Measurements from ENCODE around the gene NUDT22.
A peak's percentile ranks its signal among the peaks of the same experiment; 100 is the strongest.

Gene NUDT22

DNA sequence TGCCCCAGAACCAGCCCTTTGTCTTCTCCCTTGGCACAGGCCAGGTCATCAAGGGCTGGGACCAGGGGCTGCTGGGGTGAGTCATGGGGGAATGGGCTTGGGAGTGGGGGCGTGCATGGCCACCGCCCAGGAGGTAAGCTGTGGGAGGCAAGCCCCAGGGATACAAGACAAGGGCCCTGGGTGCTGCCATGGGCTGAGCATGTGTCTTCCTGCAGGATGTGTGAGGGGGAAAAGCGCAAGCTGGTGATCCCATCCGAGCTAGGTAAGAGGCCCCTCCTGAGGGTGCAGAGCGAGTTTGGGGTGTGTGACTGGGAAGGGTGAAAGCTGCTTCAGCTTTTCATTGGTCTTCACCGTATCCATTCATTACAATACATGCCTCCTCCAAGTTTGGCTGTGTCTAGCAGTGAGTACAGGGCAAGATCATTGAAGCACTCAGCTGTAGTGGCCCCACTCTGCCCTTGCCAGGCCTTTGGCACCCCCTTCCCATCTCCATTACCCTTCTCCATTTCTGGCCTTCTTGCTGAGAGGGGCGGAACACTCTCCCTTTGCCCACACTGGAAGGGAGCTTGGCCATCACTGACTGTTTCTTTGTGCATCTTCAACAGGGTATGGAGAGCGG lies 17.3 kb downstream of the NUDT22 start:
- H3K4me2 ChIP-seq (ENCODE audit: low read length) = 0 out of 2 replicates have a peak overlapping the region, but pooled peaks have one; percentile 77
- H3K27me3 ChIP-seq (ENCODE audit: control insufficient read depth, low read length) = no peaks in the 10 kb centered on the region
- TF ChIP-seq EZH2phosphoT487 (IDR thresholded peaks at IDR 0.05; ENCODE audit: borderline replicate concordance, low read length) = no peak
- no peak for TF ChIP-seq CTCF (IDR thresholded peaks at IDR 0.05; ENCODE audit: low read depth, low read length, poor library complexity, severe bottlenecking)
- peak overlapping the region; percentile 99; the same call in 1 of the 2 replicates for H3K4me3 ChIP-seq (ENCODE audit: low read length)
- H3K27ac ChIP-seq (ENCODE audit: low read depth, low read length) = no peak overlapping the region
- H4K20me1 ChIP-seq (ENCODE audit: control insufficient read depth, insufficient read depth, low read depth, low read length) = no peaks in the 10 kb centered on the region
- peaks cover 62% of the 10 kb centered on the region for H3K36me3 ChIP-seq (ENCODE audit: control insufficient read depth, low read length)
- H3K9me3 ChIP-seq (ENCODE audit: control insufficient read depth, insufficient read depth, low read length) = no peaks in the 10 kb centered on the region
- peaks cover 48% of the 10 kb centered on the region for H3K79me2 ChIP-seq (ENCODE audit: control insufficient read depth, low read length)
- H3F3A ChIP-seq (ENCODE audit: control insufficient read depth, insufficient read depth) = peaks cover 47% of the 10 kb centered on the region
- H3K4me1 ChIP-seq (ENCODE audit: control insufficient read depth, low read length) = peaks cover 68% of the 10 kb centered on the region
- H3K9me2 ChIP-seq (replicated peaks; ENCODE audit: control insufficient read depth, low read length) = no peaks in the 10 kb centered on the region

- Histone ChIP-seq H3K4me3 (ENCODE audit: low read length) (no peak overlapping the region), H3K4me1 (ENCODE audit: control insufficient read depth, low read length) (peaks cover 60% of the 10 kb centered on the region), H3K27ac (ENCODE audit: low read depth, low read length) (peak overlapping the region; percentile 10; the same call in 1 of the 2 replicates), H3K27me3 (ENCODE audit: control insufficient read depth, low read length) (no peaks in the 10 kb centered on the region), H3K79me2 (ENCODE audit: control insufficient read depth, low read length) (peaks cover 48% of the 10 kb centered on the region), H3K4me2 (ENCODE audit: low read length) (no peak overlapping the region), H3K9me2 (replicated peaks; ENCODE audit: control insufficient read depth, low read length) (no peaks in the 10 kb centered on the region), H4K20me1 (ENCODE audit: control insufficient read depth, insufficient read depth, low read depth, low read length) (no peaks in the 10 kb centered on the region), H3K36me3 (ENCODE audit: control insufficient read depth, low read length) (peaks cover 54% of the 10 kb centered on the region), H3K9me3 (ENCODE audit: control insufficient read depth, insufficient read depth, low read length) (no peaks in the 10 kb centered on the region), H3F3A (ENCODE audit: control insufficient read depth, insufficient read depth) (peaks cover 41% of the 10 kb centered on the region)
- no peak for TF ChIP-seq CTCF (IDR thresholded peaks at IDR 0.05; ENCODE audit: low read depth, low read length, poor library complexity, severe bottlenecking)
- no peak for TF ChIP-seq EZH2phosphoT487 (IDR thresholded peaks at IDR 0.05; ENCODE audit: borderline replicate concordance, low read length)
Measured at GRCh38 chr11:64244107-64244506, 18.0 kb downstream of the NUDT22 start.

- H3K79me2 ChIP-seq (ENCODE audit: control insufficient read depth, low read length) = peaks cover 48% of the 10 kb centered on the region
- H3K27me3 ChIP-seq (ENCODE audit: control insufficient read depth, low read length) = no peaks in the 10 kb centered on the region
Measured at GRCh38 chr11:64244966-64245365, 18.9 kb downstream of the NUDT22 start.

More at GRCh38 chr11:64244966-64245365, 18.9 kb downstream of the NUDT22 start:
- no peaks in the 10 kb centered on the region for H4K20me1 ChIP-seq (ENCODE audit: control insufficient read depth, insufficient read depth, low read depth, low read length)
- peak overlapping the region; percentile 89 for H3K4me2 ChIP-seq (ENCODE audit: low read length)
- peak overlapping the region; percentile 97 for H3K4me3 ChIP-seq (ENCODE audit: low read length)
- H3K9me3 ChIP-seq (ENCODE audit: control insufficient read depth, insufficient read depth, low read length) = no peaks in the 10 kb centered on the region
- peaks cover 34% of the 10 kb centered on the region for H3F3A ChIP-seq (ENCODE audit: control insufficient read depth, insufficient read depth)
- peaks cover 57% of the 10 kb centered on the region for H3K4me1 ChIP-seq (ENCODE audit: control insufficient read depth, low read length)
- no peaks in the 10 kb centered on the region for H3K9me2 ChIP-seq (replicated peaks; ENCODE audit: control insufficient read depth, low read length)
- TF ChIP-seq EZH2phosphoT487 (IDR thresholded peaks at IDR 0.05; ENCODE audit: borderline replicate concordance, low read length) (no peak), CTCF (IDR thresholded peaks at IDR 0.05; ENCODE audit: low read depth, low read length, poor library complexity, severe bottlenecking) (no peak)
- peak overlapping the region; percentile 85 for H3K27ac ChIP-seq (ENCODE audit: low read depth, low read length)
- H3K36me3 ChIP-seq (ENCODE audit: control insufficient read depth, low read length) = peaks cover 50% of the 10 kb centered on the region

All from DOHH2 (cell line).